ENCODE measurements around the gene SIGLEC11.

The SIGLEC11 gene

GRCh38 chr19:49906879-49907564 is 54.0 kb downstream of the SIGLEC11 start:
- TF ChIP-seq ZFX (IDR thresholded peaks at IDR 0.05; ENCODE audit: borderline replicate concordance): no peak
- TF ChIP-seq, protein P1, sequence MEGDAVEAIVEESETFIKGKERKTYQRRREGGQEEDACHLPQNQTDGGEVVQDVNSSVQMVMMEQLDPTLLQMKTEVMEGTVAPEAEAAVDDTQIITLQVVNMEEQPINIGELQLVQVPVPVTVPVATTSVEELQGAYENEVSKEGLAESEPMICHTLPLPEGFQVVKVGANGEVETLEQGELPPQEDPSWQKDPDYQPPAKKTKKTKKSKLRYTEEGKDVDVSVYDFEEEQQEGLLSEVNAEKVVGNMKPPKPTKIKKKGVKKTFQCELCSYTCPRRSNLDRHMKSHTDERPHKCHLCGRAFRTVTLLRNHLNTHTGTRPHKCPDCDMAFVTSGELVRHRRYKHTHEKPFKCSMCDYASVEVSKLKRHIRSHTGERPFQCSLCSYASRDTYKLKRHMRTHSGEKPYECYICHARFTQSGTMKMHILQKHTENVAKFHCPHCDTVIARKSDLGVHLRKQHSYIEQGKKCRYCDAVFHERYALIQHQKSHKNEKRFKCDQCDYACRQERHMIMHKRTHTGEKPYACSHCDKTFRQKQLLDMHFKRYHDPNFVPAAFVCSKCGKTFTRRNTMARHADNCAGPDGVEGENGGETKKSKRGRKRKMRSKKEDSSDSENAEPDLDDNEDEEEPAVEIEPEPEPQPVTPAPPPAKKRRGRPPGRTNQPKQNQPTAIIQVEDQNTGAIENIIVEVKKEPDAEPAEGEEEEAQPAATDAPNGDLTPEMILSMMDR (IDR thresholded peaks at IDR 0.05): no peak
- no peak overlapping the region for H3K27ac ChIP-seq

- TF ChIP-seq, protein P1 (IDR thresholded peaks at IDR 0.05): no peak
- no peak for TF ChIP-seq ZFX (IDR thresholded peaks at IDR 0.05; ENCODE audit: borderline replicate concordance)
- no peak overlapping the region for H3K27ac ChIP-seq
Observed at GRCh38 chr19:49904136-49904535, 56.8 kb downstream of the SIGLEC11 start.
